CD14-positive monocyte (primary cell): ENCODE results near the gene GUCA1C. TPM values are rescaled to one million over a fixed set of nuclear protein-coding genes. Genes with fewer than 3 reads are reported as not detected.

Experiments
- DNase-seq, 3 donors: peaks; one replicate each; pipeline ENCODE4 v3.0.0-alpha.2; 2011 to 2022
- H2AFZ ChIP-seq: 2 replicates; pipeline ENCODE4 v1.6.0; 2012; ENCODE audit warnings: mild to moderate bottlenecking, low read depth, low read length, inconsistent platforms; ENCODE audit not compliant: insufficient read depth, poor library complexity, severe bottlenecking
- H3K27ac ChIP-seq, 2 donors: 1 replicate in 1 of 2; 2 replicates in 1 of 2; pipeline ENCODE4 v1.5.1; 2012 to 2013; ENCODE audit warnings: low read length in 2 of 2, control low read depth in 1 of 2, inconsistent platforms in 1 of 2, low read depth in 1 of 2, mild to moderate bottlenecking in 1 of 2
- H3K27me3 ChIP-seq, 2 donors: one replicate each; pipeline versions ENCODE4 v1.6.0 to v1.6.1; 2011 to 2013; ENCODE audit warnings: low read length in 2 of 2; ENCODE audit not compliant: control insufficient read depth in 2 of 2, insufficient read depth in 2 of 2
- H3K36me3 ChIP-seq, 2 donors: replicated peaks in 1 of 2; 1 replicate in 1 of 2; 2 replicates in 1 of 2; pipeline versions ENCODE4 v1.5.1 to v1.6.1; 2012 to 2013; ENCODE audit warnings: low read length in 2 of 2, control low read depth in 1 of 2, inconsistent platforms in 1 of 2, mild to moderate bottlenecking in 1 of 2; ENCODE audit not compliant: insufficient read depth in 2 of 2, control insufficient read depth in 1 of 2
- H3K4me1 ChIP-seq, 2 donors: 1 replicate in 1 of 2; 2 replicates in 1 of 2; pipeline versions ENCODE4 v1.5.1 to v1.6.1; 2012 to 2013; ENCODE audit warnings: low read length in 2 of 2, control low read depth in 1 of 2, inconsistent platforms in 1 of 2, mild to moderate bottlenecking in 1 of 2, moderate library complexity in 1 of 2; ENCODE audit not compliant: insufficient read depth in 2 of 2, control insufficient read depth in 1 of 2
- H3K4me2 ChIP-seq: replicated peaks from 2 replicates; pipeline ENCODE3; 2012; ENCODE audit warnings: low read length, moderate library complexity, mild to moderate bottlenecking; ENCODE audit not compliant: poor library complexity, severe bottlenecking; ENCODE audit errors: extremely low read depth
- H3K4me3 ChIP-seq, 3 experiments: fragments of 200-600 bp in 1 of 3; sonication (generic) in 1 of 3; replicated peaks in 1 of 3; 1 replicate in 2 of 3; 2 replicates in 1 of 3; pipeline ENCODE4 v1.5.1; 2011 to 2013; ENCODE audit warnings: low read length in 3 of 3, mild to moderate bottlenecking in 3 of 3, control low read depth in 2 of 3, low read depth in 2 of 3, inconsistent platforms in 1 of 3, moderate library complexity in 1 of 3
- H3K79me2 ChIP-seq: 2 replicates; pipeline ENCODE4 v1.6.0; 2012; ENCODE audit warnings: mild to moderate bottlenecking, control low read depth, inconsistent platforms, low read length, moderate library complexity; ENCODE audit not compliant: insufficient read depth
- H3K9ac ChIP-seq: 2 replicates; pipeline ENCODE4 v1.6.0; 2017; ENCODE audit warnings: low read length, mild to moderate bottlenecking; ENCODE audit not compliant: insufficient read depth, poor library complexity, severe bottlenecking
- H3K9me3 ChIP-seq, 2 donors: replicated peaks in 1 of 2; 1 replicate in 1 of 2; 2 replicates in 1 of 2; pipeline versions ENCODE4 v1.5.1 to v1.6.1; 2012 to 2013; ENCODE audit warnings: low read length in 2 of 2, control low read depth in 1 of 2; ENCODE audit not compliant: control insufficient read depth in 1 of 2, insufficient read depth in 1 of 2
- H4K20me1 ChIP-seq: 2 replicates; pipeline ENCODE4 v1.6.0; 2012; ENCODE audit warnings: mild to moderate bottlenecking, low read length, control low read depth, moderate library complexity; ENCODE audit not compliant: insufficient read depth
- H3K27ac Mint-ChIP-seq, 7 donors: one replicate each; pipeline ENCODE4 v1.8.0; 2020; ENCODE audit warnings: mild to moderate bottlenecking in 7 of 7, mixed read lengths in 7 of 7, moderate library complexity in 6 of 7, inconsistent platforms in 2 of 7
- H3K27me3 Mint-ChIP-seq, 3 donors: one replicate each; pipeline ENCODE4 v1.8.0; 2021 to 2022; ENCODE audit warnings: low read depth in 3 of 3, mild to moderate bottlenecking in 3 of 3, mixed read lengths in 3 of 3, moderate library complexity in 3 of 3, inconsistent platforms in 1 of 3
- H3K36me3 Mint-ChIP-seq, 2 donors: one replicate each; pipeline ENCODE4 v1.8.0; 2020; ENCODE audit warnings: mixed read lengths in 2 of 2, inconsistent platforms in 1 of 2, mild to moderate bottlenecking in 1 of 2
- H3K4me1 Mint-ChIP-seq: one replicate; pipeline ENCODE4 v1.8.0; 2020; ENCODE audit warnings: mild to moderate bottlenecking, mixed read lengths
- H3K4me3 Mint-ChIP-seq, 2 donors: one replicate each; pipeline ENCODE4 v1.8.0; 2020; ENCODE audit warnings: mild to moderate bottlenecking in 2 of 2, mixed read lengths in 2 of 2, moderate library complexity in 1 of 2
- H3K9me3 Mint-ChIP-seq, 7 donors: one replicate each; pipeline ENCODE4 v1.8.0; 2020 to 2022; ENCODE audit warnings: mixed read lengths in 7 of 7, mild to moderate bottlenecking in 6 of 7, moderate library complexity in 6 of 7, inconsistent platforms in 2 of 7
- WGBS: methylation state at CpG from one replicate; pipeline ENCODE4 v1.1.5; 2013; ENCODE audit warnings: missing lambda C conversion rate; ENCODE audit not compliant: insufficient coverage; 5-methylcytosine and 5-hydroxymethylcytosine counted together
- intact Hi-C, 2 donors: fragments of 100-400 bp; cut with micrococcal nuclease; formaldehyde crosslinking; loops; one replicate each; pipeline versions ENCODE4 v1.15.0 to v1.15.1; 2023
- polyA plus RNA-seq, 3 donors: library from polyadenylated mRNA; depleted of rRNA in 1 of 3; unstranded in 2 of 3; stranded (reverse) in 1 of 3; fragments of 300-500 nt in 2 of 3; fragments of >200 nt in 1 of 3; fragmentation: Illumina TruSeq in 2 of 3; gene quantifications; 1 replicate in 2 of 3; 2 replicates in 1 of 3; pipeline ENCODE4 v1.2.3, GENCODE V29; 2012 to 2021
- TF ChIP-seq, protein P1 (sequence below): fragments of 200-600 bp; IDR thresholded peaks from one replicate; pipeline ENCODE4 v1.8.0; 2022; ENCODE audit warnings: antibody characterized with exemption, mild to moderate bottlenecking

The GUCA1C gene
- polyA plus RNA-seq, 3 donors = not detected

DNA sequence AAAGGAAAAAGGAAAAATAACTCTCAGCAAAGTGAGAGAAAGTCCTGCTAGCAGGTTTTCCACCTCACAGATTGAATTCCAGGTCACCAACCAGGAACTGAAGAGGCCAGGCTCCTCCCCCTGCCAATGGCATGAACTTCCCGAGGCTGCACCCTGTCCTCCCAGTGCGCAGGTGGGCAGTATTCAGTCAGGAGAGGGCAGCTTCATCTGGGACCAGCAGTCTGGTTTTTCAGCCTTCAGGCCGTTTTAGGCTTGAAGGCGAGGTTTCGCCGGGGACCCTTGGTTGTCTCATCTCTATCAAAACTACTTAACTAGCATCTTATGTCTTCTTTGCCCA, 89.9 kb downstream of the GUCA1C start:
- TF ChIP-seq, protein P1, sequence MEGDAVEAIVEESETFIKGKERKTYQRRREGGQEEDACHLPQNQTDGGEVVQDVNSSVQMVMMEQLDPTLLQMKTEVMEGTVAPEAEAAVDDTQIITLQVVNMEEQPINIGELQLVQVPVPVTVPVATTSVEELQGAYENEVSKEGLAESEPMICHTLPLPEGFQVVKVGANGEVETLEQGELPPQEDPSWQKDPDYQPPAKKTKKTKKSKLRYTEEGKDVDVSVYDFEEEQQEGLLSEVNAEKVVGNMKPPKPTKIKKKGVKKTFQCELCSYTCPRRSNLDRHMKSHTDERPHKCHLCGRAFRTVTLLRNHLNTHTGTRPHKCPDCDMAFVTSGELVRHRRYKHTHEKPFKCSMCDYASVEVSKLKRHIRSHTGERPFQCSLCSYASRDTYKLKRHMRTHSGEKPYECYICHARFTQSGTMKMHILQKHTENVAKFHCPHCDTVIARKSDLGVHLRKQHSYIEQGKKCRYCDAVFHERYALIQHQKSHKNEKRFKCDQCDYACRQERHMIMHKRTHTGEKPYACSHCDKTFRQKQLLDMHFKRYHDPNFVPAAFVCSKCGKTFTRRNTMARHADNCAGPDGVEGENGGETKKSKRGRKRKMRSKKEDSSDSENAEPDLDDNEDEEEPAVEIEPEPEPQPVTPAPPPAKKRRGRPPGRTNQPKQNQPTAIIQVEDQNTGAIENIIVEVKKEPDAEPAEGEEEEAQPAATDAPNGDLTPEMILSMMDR = no peak
- Mint-ChIP-seq H3K27ac (no peak overlapping the region), H3K4me1 (no peaks in the 10 kb centered on the region), H3K9me3 (peaks cover 0 to 12% (median 8%) of the 10 kb centered on the region in 7 donors), H3K4me3 (no peak overlapping the region), H3K36me3 (no peaks in the 10 kb centered on the region), H3K27me3 (no peaks in the 10 kb centered on the region)
- Histone ChIP-seq H3K27ac (no peak overlapping the region), H2AFZ (no peak overlapping the region), H3K27me3 (no peaks in the 10 kb centered on the region), H4K20me1 (no peaks in the 10 kb centered on the region), H3K79me2 (no peaks in the 10 kb centered on the region), H3K4me1 (no peaks in the 10 kb centered on the region), H3K9ac (no peak overlapping the region), H3K9me3 (peaks cover 0 to 3% of the 10 kb centered on the region in 2 donors), H3K4me2 (no peak overlapping the region), H3K36me3 (no peaks in the 10 kb centered on the region), H3K4me3 (no peak overlapping the region)
- 93% methylated on average over 5 of the region's 6 CpGs for WGBS
- no peak for DNase-seq
- intact Hi-C loops = no loop called here

DNA sequence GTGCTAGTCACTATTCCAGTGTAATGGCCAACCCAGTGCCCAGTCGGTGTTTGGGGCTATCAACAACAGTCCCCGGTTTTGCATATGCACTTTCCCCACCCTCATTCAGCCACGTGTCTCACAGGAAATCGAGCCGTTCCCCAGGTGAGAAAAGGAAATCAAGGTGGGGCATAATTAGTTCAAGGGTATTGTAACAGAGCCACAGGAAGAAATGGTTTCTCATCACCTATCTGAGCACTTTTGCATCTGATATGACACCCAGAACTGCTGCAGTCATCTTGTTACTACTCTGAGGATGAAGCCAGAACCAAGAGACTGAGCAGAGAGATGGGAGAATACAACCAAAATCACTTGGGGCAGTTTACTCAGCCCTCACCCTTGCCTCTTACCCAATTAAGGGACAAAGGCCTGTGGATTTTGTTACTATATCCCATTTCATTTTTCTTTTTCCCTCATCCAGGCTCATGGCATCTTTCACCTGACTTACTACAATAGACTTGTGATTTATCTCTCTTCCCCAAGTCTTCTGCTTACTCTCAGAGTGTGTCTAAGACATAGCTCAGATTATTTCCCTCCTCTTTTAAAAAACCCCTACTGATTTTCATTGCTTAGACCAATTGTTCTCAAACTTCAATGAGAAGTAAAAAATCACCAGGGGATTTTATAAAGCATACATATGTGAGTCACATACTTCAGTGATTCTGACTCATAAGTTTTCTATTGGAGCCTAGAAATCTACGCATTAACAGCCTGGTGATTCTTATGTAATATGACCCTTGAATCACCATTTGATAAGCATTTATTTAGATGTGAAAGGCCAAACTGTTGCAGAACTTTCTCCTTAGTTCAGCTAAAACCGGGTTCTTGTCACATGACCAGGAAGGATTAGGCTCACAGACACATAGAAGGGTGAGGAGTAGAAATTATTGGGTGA, 90.5 kb downstream of the GUCA1C start:
- H3K4me3 Mint-ChIP-seq = no peak overlapping the region
- intact Hi-C loops = no loop called here

More for the DNA sequence above, 90.5 kb downstream of the GUCA1C start:
- Mint-ChIP-seq H3K36me3 (no peaks in the 10 kb centered on the region), H3K27ac (no peak overlapping the region), H3K9me3 (peaks cover 0 to 8% (median 5%) of the 10 kb centered on the region in 7 donors), H3K27me3 (no peaks in the 10 kb centered on the region), H3K4me1 (no peaks in the 10 kb centered on the region)
- Histone ChIP-seq H3K9me3 (no peaks in the 10 kb centered on the region), H3K9ac (no peak overlapping the region), H4K20me1 (no peaks in the 10 kb centered on the region), H3K79me2 (no peaks in the 10 kb centered on the region), H3K36me3 (no peaks in the 10 kb centered on the region), H3K27ac (no peak overlapping the region), H3K4me1 (no peaks in the 10 kb centered on the region), H2AFZ (no peak overlapping the region), H3K4me3 (no peak overlapping the region), H3K27me3 (no peaks in the 10 kb centered on the region), H3K4me2 (no peak overlapping the region)
- 50% methylated on average over 1 of the region's 7 CpGs for WGBS
- no peak for DNase-seq
- TF ChIP-seq, protein P1 = no peak
